PC-3 (cell line): ENCODE data around the gene NOC4L. TPM values are rescaled to one million over a fixed set of nuclear protein-coding genes. Genes with fewer than 3 reads are reported as not detected.

Source experiments
- ATAC-seq: fragments of 200-7000 bp; cut with Tn5 transposase; 2 replicates; pipeline ENCODE4 v1.9.1; 2020; ENCODE audit warnings: mild to moderate bottlenecking, moderate library complexity
- BruUV-seq: library from RNA; stranded (reverse); fragments of 400-500 nt; replicated peaks from 2 replicates; lab custom pipeline; 2021; lab: Mats Ljungman, UMichigan
- CTCF ChIA-PET: fragments of 300-600 bp; sonication (Branson Sonifier 250); formaldehyde crosslinking; loops from one replicate; lab custom pipeline; 2022; ENCODE audit warnings: antibody characterized with exemption; lab: Charles Lee
- POLR2A ChIA-PET: fragments of 300-600 bp; sonication (Branson Sonifier 250); formaldehyde crosslinking; loops from one replicate; lab custom pipeline; 2022; ENCODE audit warnings: antibody characterized with exemption; ENCODE audit not compliant: unreplicated experiment; lab: Charles Lee
- DNase-seq: peaks from one replicate; pipeline ENCODE4 v3.0.0-alpha.2; 2015
- H2AFZ ChIP-seq: fragments of 300-600 bp; sonication (generic); 2 replicates; pipeline ENCODE4 v1.6.0; 2016; ENCODE audit warnings: antibody characterized with exemption, low read length
- H3F3A ChIP-seq: fragments of 300-600 bp; sonication (generic); one replicate; pipeline ENCODE4 v1.6.0; 2017; ENCODE audit warnings: antibody characterized with exemption, low read length, control low read depth, mild to moderate bottlenecking; ENCODE audit not compliant: unreplicated experiment
- H3K27ac ChIP-seq: fragments of 300-600 bp; sonication (generic); 2 replicates; pipeline ENCODE4 v1.5.1; 2016; ENCODE audit warnings: mild to moderate bottlenecking, low read length
- H3K27me3 ChIP-seq: fragments of 300-600 bp; sonication (generic); 2 replicates; pipeline ENCODE4 v1.6.1; 2016; ENCODE audit warnings: low read length, mixed read lengths
- H3K36me3 ChIP-seq: fragments of 300-600 bp; sonication (generic); 2 replicates; pipeline ENCODE4 v1.6.1; 2016; ENCODE audit warnings: low read depth, mixed run types, low read length, mixed read lengths
- H3K4me1 ChIP-seq: fragments of 300-600 bp; sonication (generic); 2 replicates; pipeline ENCODE4 v1.5.1; 2016; ENCODE audit warnings: low read length; ENCODE audit not compliant: insufficient read depth
- H3K4me2 ChIP-seq: fragments of 300-600 bp; sonication (generic); 2 replicates; pipeline ENCODE4 v1.6.0; 2016; ENCODE audit warnings: low read length
- H3K4me3 ChIP-seq: fragments of 300-600 bp; sonication (generic); 2 replicates; pipeline ENCODE4 v1.5.1; 2016; ENCODE audit warnings: mild to moderate bottlenecking, low read length, mixed read lengths
- H3K79me2 ChIP-seq: fragments of 300-600 bp; sonication (generic); 2 replicates; pipeline ENCODE4 v1.6.1; 2017; ENCODE audit warnings: low read length, mixed read lengths
- H3K9ac ChIP-seq: fragments of 300-600 bp; sonication (generic); 2 replicates; pipeline ENCODE4 v1.6.0; 2016; ENCODE audit warnings: mild to moderate bottlenecking, low read length
- H3K9me2 ChIP-seq: fragments of 300-600 bp; sonication (generic); replicated peaks from 2 replicates; pipeline ENCODE4 v1.6.1; 2016; ENCODE audit warnings: mixed run types, low read length, mixed read lengths
- H3K9me3 ChIP-seq: fragments of 300-600 bp; sonication (generic); 2 replicates; pipeline ENCODE4 v1.6.1; 2016; ENCODE audit warnings: low read length, mixed read lengths
- H4K20me1 ChIP-seq: fragments of 300-600 bp; sonication (generic); 2 replicates; pipeline ENCODE4 v1.6.1; 2016; ENCODE audit warnings: low read length, mixed read lengths
- EZH2 ChIP-seq: fragments of 300-600 bp; sonication (generic); IDR thresholded peaks from one replicate; pipeline ENCODE4 v1.6.1; 2017; ENCODE audit warnings: antibody characterized with exemption, mild to moderate bottlenecking, low read length; ENCODE audit not compliant: unreplicated experiment
- EZH2phosphoT487 ChIP-seq: fragments of 300-600 bp; sonication (generic); IDR thresholded peaks from 2 replicates; pipeline ENCODE4 v1.6.1; 2018; ENCODE audit warnings: mild to moderate bottlenecking, antibody characterized with exemption, low read length, borderline replicate concordance
- intact Hi-C: fragments of 100-400 bp; cut with micrococcal nuclease; formaldehyde crosslinking; loops from 2 replicates; pipeline ENCODE4 v1.9.0; 2023
- total RNA-seq: library from RNA; depleted of rRNA; stranded (reverse); fragments of >200 nt; gene quantifications from 2 replicates; pipeline ENCODE4 v1.2.3, GENCODE V29; 2014
- TF ChIP-seq, protein P1 (sequence below): fragments of 300-600 bp; sonication (generic); conservative IDR thresholded peaks from 2 replicates; pipeline ENCODE4 v1.5.1; 2017; ENCODE audit warnings: antibody characterized with exemption, low read depth, mild to moderate bottlenecking, low read length

The NOC4L gene
- total RNA-seq, 1 experiment from 2014 or later = 44.4 TPM

DNA sequence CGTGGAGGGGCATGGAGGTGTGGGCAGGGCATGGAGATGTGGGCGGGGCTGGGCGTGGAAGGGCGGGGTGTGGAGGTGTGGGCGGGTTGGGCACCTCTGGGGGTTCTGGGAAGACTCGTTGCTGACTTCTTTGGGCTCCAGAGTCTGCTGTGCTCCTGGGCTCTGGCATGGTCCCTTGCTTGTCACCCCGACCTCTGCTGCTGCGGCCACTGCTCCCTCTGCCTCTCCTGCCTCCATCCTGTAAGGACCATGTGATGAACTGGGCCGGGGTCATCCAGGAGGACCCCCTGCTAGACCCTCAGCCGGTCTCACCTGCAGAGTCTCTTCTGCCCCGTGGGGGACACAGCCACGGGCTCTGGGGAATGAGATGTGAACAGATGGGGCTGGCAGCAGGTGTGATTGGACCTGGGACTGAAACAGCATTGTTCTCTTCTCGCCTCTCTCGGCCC is 15.3 kb downstream of the NOC4L start:
- H3K27ac ChIP-seq = no peak overlapping the region
- ATAC-seq = no peak
- CTCF ChIA-PET = no interaction called here

GRCh38 chr12:132160016-132160415 is 15.8 kb downstream of the NOC4L start:
- no peaks in the 10 kb centered on the region for H3K27me3 ChIP-seq
- ATAC-seq (no peak), DNase-seq (no peak)
- no peak overlapping the region for H3K9ac ChIP-seq
- peaks cover 25% of the 10 kb centered on the region for H3K36me3 ChIP-seq
- ChIA-PET POLR2A (no interaction called here), CTCF (no interaction called here)
- intact Hi-C loops = no loop called here
- H4K20me1 ChIP-seq = no peaks in the 10 kb centered on the region
- H2AFZ ChIP-seq = no peak overlapping the region
- no peaks in the 10 kb centered on the region for H3K79me2 ChIP-seq
- BruUV-seq = no TSS peak
- H3K9me2 ChIP-seq = no peaks in the 10 kb centered on the region
- H3K9me3 ChIP-seq = 0 out of 2 replicates have a peak, but pooled peaks cover 7% of the 10 kb centered on the region
- no peak overlapping the region for H3K4me3 ChIP-seq
- H3K4me2 ChIP-seq = no peak overlapping the region
- H3K27ac ChIP-seq = no peak overlapping the region
- TF ChIP-seq, protein P1, sequence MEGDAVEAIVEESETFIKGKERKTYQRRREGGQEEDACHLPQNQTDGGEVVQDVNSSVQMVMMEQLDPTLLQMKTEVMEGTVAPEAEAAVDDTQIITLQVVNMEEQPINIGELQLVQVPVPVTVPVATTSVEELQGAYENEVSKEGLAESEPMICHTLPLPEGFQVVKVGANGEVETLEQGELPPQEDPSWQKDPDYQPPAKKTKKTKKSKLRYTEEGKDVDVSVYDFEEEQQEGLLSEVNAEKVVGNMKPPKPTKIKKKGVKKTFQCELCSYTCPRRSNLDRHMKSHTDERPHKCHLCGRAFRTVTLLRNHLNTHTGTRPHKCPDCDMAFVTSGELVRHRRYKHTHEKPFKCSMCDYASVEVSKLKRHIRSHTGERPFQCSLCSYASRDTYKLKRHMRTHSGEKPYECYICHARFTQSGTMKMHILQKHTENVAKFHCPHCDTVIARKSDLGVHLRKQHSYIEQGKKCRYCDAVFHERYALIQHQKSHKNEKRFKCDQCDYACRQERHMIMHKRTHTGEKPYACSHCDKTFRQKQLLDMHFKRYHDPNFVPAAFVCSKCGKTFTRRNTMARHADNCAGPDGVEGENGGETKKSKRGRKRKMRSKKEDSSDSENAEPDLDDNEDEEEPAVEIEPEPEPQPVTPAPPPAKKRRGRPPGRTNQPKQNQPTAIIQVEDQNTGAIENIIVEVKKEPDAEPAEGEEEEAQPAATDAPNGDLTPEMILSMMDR = no peak
- TF ChIP-seq EZH2phosphoT487 (no peak), EZH2 (no peak)
- H3K4me1 ChIP-seq = peaks cover 20% of the 10 kb centered on the region; the same call in 1 of the 2 replicates
- H3F3A ChIP-seq = peaks cover 13% of the 10 kb centered on the region

More for the DNA sequence above, 15.3 kb downstream of the NOC4L start:
- TF ChIP-seq EZH2 (no peak), EZH2phosphoT487 (no peak)
- TF ChIP-seq, protein P1 = no peak
- H3F3A ChIP-seq = peaks cover 13% of the 10 kb centered on the region
- no peak overlapping the region for H3K4me2 ChIP-seq
- H3K9me2 ChIP-seq = no peaks in the 10 kb centered on the region
- peaks cover 25% of the 10 kb centered on the region for H3K36me3 ChIP-seq
- no peaks in the 10 kb centered on the region for H3K27me3 ChIP-seq
- no peaks in the 10 kb centered on the region for H3K79me2 ChIP-seq
- peak; percentile 32 for DNase-seq
- intact Hi-C loops = no loop called here
- peaks cover 20% of the 10 kb centered on the region; the same call in 1 of the 2 replicates for H3K4me1 ChIP-seq
- 0 out of 2 replicates have a peak, but pooled peaks cover 7% of the 10 kb centered on the region for H3K9me3 ChIP-seq
- H3K4me3 ChIP-seq = no peak overlapping the region
- no TSS peak for BruUV-seq
- POLR2A ChIA-PET = no interaction called here
- no peaks in the 10 kb centered on the region for H4K20me1 ChIP-seq
- no peak overlapping the region for H2AFZ ChIP-seq
- H3K9ac ChIP-seq = no peak overlapping the region

- Histone ChIP-seq H3K79me2 (no peaks in the 10 kb centered on the region), H3K27ac (no peak overlapping the region), H4K20me1 (no peaks in the 10 kb centered on the region), H3K4me3 (no peak overlapping the region), H3K9me2 (no peaks in the 10 kb centered on the region), H3F3A (peaks cover 13% of the 10 kb centered on the region), H3K27me3 (no peaks in the 10 kb centered on the region), H3K36me3 (peaks cover 25% of the 10 kb centered on the region), H3K9me3 (0 out of 2 replicates have a peak, but pooled peaks cover 7% of the 10 kb centered on the region), H3K4me2 (no peak overlapping the region), H2AFZ (no peak overlapping the region), H3K4me1 (peaks cover 20% of the 10 kb centered on the region; the same call in 1 of the 2 replicates), H3K9ac (no peak overlapping the region)
- intact Hi-C loops = no loop called here
- DNase-seq (no peak), ATAC-seq (no peak)
- ChIA-PET POLR2A (no interaction called here), CTCF (no interaction called here)
- TF ChIP-seq EZH2phosphoT487 (no peak), EZH2 (no peak)
- TF ChIP-seq, protein P1 = no peak
- no TSS peak for BruUV-seq
Measured at GRCh38 chr12:132160601-132161035, 16.4 kb downstream of the NOC4L start.
